Activated CD8-positive, alpha-beta memory T cell treated with anti-CD3 and anti-CD28 coated beads, Interleukin-2, amount 50 U/mL, for 48 hours (primary cell): Measurements from ENCODE around the gene IL1R1.

Experiments
- DNase-seq: peaks from one replicate; pipeline ENCODE4 v3.0.0-alpha.2; 2020

IL1R1 gene

DNA sequence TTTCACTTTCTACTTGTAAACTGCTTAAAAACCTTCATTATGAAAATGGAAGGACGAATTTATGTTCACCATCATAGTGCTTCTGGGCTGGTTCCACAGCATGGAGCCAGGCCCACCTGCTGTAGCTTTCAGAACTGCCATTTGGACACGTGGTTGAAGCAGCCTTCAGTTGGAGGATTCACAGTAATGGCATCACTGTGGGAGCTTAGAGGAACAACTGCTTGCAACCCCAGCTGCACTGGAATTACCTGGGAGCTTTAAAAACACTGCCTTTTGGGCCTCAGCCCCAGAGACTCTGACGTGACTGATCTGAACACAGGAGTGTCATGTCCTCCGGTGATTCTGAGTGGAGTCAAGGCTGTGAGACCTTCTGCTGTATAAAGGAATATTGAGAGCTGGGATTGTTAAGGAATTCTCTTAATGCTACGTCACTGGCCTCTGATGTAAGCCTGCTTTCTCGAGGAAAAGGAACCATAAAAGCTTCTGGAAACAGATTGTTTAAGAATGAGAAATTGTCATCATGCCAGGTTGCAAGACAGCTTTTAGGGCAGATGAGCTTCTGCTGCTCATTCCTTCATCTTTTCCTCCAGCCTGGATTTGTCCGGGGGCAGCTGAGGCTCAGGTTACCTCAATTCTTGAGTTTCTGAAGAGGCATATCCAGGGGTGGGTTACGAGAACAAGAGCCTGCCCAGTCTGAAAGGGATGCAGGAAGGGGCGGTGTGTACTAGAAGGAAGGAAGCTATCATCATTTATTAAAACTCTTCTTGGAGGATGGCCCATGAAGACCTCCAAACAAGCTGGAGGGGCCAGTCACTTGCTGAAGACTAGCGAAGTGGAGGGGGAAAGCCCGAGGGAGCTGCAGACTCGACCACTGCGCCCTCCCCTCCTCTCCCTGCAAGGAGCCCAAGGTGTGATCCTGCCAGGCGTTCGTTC, 1.3 kb upstream of the IL1R1 start:
- DNase-seq: no peak

DNA sequence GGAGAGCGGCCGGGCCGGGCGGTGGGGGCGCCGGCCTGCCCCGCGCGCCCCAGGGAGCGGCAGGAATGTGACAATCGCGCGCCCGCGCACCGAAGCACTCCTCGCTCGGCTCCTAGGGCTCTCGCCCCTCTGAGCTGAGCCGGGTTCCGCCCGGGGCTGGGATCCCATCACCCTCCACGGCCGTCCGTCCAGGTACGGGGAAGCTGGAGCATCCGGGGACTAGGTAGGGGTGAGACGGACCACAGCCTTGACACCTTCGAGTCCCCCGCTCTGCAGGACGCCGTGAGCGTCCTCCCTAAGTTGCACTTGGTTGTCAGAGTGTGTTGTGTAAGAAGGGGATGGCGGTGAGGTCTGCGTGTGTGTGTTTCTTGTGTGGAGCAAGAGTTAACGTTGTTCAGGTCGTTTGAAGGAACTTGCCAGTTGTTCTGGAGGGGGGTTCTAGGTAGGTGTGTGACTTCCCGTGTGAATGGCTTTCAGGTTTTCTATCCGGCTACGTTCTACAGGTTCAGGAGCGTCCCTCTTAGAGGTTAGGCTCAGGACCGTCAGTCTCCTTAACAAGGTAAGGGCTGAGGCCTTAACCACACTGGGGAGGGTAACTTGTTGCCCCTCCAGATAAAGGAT, 393 bp downstream of the IL1R1 start:
- DNase-seq: no peak

DNA sequence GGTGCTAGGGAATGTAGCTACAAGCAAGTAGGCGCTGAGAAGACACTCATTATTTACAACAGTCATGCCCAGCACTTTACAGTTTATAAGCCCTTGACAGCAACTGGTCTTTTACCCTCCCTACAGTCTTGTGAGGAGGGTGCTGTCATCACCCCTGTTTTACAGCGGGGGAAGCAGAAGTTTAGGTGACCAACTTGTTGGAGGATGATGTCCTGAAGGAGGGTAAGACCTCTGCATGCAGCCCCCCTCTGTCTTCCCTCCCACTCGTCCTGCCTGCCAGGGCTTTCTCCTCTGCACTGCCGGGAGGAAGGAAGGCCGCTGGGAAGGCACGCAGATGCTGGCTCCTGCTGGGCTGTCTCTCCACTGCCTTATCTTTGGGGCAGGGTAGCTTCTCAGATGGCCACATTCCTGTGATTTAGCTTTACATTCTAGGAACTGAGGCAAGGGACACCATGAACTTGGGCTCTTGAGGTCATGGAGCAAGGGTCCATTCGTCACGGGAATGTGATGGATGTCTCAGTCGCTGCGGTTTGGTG, 972 bp downstream of the IL1R1 start:
- DNase-seq: no peak

DNA sequence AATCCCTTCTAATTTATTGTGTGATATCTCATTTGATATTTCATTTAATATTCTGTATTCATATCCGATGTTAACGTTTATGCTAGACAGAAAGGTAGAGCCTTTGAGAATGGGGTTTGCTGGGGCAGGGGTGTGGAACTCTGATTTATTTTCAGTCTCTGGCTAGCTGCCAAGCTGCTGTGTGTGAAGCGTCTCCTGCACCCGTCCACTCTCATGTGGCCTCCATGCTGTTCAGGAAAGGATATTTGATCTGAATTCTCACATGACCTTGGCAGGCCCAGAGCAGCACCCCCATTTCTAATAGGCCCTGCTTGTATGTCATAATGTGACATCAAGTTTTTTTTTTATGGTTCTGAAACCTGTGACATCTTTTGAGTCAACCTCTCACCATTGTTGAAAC, 1.6 kb downstream of the IL1R1 start:
- no peak for DNase-seq

DNA sequence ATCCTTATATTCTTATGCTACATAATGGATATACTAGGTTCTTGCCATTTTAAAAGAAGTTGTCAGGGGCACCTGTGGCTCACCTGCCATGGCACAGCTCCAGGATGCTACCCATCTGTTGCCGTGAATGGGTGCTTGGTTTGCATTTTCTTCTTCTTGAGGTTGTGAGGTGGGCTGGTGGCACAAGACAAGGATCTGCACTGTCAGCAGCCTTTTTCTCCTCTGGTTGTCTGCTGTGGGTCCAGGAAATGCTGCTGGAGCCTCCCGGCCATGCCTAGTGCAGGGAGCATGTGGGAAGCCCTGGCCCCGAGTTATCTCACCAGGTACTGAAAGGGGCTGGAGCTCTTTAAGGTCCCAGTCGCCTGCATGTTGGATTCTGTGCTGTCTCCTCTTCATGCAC, 2.6 kb downstream of the IL1R1 start:
- DNase-seq: no peak

DNA sequence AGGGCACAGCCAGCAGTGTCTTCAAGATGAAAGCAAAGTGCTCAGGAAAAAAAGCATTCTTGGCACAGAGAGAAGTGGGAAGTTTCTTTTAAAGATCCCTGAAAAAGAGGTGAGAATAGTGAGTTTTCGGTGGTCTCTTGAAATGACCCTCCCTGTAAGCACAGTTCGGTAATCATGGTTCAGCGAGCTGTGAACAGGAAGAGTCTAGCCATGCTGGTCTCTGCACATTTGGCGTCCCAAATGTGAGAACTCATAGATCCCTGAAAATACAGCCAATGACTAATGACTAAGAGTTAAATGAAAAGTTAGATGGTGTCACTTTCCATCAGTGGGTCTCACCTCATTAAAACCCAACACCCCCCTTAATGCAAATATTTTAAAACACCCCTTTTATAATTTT, 3.4 kb downstream of the IL1R1 start:
- DNase-seq: no peak

DNA sequence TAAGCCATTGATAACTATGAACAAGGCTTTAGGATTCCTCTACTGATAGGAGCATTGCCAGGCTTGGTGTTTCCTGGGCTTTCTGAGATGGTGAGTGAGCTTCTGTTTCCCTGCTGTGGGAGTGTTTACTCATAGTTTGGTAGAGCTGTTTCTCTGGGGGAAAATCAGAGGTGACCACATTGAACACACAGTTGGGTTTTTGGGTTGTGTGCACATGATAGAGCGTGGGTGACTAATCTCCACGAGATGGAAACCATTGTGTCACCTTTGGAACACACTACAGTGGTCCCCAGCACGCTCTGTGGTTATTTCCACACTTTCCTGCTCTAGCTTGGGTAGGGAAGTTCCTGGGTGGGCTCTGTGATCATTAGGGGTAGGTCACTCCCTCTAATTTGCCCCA, 5.4 kb downstream of the IL1R1 start:
- DNase-seq: no peak

DNA sequence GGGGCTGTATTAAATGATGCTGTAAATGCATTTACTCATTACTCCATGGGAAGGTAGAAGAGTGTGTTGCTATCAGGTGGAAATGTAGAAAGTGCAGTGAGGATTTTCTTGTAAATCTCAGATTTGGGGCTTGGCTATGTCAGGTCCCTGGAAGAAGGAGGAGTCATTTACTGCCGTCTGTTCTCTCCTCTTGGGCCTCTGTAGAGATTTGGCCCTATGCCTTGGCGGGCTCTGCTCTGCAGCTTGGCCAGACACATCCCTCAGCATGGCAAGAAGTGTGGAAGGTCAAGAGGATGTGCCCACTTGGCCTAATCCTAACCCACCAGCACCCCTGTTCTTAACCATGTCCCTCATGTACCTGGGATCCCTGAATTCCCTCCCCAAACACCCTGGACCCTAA, 6.7 kb downstream of the IL1R1 start:
- no peak for DNase-seq

DNA sequence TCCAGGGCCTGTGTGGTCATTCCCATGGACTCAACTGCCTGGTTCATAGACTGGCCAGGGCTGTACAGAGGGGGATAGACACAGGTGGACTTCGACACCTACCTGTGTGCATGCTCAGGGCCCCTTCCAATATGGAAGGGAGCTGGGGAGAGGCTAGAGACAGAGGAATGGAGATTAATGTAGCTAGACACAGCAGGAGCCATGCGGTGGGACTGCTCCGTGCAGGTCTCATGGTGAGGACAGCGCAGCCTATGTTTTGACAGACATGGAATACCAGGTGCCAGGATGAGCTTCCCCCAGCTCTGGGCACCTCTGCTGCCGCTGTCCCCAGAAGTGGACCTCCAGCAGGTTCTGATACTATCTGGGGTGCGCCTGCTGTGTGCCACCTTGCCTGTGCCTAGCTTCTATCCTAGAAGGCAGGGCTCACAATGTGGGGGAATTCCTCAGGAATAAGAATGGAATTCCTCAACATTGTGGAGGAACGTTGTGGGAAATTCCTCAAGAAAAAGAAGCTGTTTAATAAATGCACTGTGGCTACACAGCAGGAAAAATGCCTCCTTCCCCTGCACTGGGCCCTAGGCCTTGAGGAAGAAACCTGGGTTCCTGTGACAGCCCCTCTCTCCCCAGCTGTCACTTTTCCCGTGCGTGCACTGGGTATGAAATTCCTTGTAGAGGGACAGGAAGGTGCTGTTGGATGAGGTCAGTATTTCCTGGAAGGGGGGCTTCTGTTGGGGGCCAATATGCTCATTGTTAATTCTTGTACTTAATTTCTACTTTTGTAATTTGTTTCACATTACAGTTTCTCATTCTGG, 7.3 kb downstream of the IL1R1 start:
- no peak for DNase-seq

DNA sequence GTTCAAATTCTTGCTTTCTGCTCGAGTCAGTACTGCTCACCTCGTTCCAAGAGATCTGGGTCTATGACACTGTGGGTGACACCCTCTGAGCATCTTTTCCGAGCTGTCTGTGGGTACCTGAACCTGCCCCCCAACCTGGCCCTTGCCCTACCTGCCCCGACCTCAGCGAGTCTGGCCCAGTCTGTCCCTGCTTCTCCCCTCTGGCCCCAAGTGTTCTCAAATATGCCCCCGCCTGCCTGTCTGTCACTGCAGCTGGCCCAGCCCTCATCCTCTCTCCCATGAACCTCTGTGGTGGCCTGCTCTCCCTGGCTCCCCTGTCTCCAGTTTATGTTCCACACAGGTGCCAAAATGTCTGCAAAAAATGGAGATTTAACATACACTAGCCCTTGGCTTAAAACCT, 11.8 kb downstream of the IL1R1 start:
- DNase-seq: no peak

DNA sequence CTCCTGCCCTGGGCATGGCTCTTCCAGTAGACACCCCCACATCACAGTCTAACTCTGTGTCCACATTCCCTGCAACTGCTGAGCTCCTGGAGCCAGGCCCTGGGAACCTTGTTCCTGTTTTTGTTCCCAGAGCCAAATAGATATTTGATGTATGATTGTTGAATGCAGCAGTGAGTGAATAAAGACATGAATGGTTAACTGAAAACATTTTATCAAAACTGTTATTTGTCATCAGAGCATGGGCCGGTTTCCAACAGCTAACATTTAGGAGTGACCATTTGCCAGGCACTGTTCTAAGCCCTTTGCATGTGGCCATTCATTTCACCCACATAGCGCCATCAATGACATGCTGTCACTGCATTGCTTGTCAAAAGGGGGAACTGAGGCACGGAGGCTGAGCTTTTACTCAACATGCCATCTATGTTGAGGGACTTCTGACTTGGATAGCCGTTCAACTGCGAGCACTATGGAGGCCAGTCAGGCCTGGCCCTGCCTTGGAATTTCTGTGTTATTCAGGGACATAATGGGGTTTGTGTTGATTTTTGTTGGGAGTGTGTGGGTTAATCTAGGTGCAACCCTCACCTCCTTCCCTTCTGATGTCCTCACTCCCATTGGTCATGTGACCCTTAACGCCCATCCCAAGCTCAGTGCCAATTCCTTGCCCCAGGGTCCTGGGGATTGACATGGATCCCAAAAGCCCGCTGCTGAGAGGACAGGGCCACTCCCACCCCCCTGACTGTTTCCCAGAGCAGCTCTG, 12.6 kb downstream of the IL1R1 start:
- no peak for DNase-seq

DNA sequence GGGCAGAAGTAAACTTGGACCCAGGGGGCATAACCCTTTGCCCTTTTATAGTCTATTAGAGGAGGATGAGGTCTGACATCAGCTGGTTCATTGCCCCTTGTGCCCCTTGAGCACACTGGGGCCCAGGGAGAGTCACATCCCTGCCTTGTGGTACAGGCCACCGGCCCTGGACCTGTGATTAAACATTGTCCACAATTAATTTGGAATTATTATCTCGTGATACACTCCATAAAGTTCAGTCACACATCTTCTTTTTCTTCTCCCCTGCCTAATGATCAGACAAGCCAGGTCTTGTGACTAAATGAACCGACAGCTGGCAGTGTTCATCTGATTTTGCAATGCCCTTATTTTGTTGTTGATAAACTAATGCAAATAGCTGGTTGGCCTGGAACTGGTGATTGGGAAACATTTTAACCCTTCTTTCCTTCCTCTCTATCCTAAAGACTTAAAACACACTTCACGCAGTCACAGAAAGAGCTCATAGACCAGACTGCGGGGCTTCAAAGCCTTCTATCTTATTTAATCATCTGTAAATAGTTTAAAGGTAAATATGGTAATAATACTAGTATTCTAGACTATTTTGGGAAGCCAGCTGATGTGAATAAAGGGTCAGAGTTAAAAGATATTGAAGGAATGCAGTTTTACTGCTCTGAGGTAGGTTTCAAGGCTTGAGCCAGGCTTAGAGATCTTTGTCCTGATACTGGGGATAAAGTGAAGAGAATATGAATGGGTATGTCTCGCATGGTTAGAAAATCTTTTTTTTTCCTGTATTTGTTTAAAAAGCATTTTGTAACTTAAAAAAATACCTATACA, 13.4 kb downstream of the IL1R1 start:
- no peak for DNase-seq

DNA sequence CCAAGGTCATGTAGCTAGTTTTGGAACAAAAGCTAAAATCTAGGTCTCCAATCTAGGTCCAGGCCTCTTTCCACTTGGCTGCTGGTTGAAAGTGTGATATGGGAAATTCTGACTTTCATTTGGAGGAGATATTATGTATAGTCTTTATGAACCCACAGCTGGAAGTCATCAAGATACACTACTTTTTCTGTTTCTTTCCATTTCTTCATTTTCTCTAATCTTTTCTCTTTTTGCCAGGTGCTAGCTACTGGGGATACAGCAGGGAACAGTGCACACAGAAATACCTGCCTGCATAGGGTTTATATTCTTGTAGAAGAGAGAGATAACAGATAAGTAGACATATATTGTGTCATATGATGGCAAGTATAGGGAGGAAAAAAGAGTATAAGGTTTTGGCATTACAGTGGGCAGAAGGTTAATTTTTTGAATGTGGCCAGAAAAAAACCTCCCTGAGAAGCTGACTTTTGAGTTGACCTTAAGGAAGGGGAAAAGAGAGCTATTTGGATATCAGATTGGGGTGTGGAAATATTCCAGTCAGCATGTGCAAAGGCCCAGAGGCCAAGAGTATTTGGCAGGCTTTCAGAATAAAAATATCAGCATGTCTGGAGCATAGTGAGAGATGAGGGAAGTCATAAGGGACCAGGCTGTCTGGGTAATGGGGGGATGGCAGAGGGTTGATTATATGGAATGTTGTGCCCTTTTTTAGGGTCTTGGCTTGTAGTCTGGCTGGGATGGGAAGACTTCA, 15.6 kb downstream of the IL1R1 start:
- no peak for DNase-seq

DNA sequence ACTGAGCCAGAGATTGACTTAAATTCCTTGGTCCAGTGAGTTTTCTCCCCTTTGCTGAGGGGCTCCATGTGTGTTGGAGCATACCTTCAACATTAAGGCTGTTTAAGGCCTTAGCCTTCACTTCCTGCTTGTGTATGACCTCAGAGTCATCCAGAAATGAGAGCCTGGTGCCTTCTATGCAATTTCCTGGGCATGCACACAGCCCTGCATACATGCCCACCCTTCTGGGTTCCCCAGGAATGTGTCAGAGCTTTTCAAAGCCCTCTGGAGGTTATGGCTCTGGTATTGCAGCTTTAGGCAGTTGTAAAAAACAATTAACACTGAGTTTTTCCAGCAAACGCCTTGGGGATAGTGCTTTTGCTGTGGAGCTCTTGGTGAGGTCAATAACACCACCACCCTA, 16.7 kb downstream of the IL1R1 start:
- no peak for DNase-seq

DNA sequence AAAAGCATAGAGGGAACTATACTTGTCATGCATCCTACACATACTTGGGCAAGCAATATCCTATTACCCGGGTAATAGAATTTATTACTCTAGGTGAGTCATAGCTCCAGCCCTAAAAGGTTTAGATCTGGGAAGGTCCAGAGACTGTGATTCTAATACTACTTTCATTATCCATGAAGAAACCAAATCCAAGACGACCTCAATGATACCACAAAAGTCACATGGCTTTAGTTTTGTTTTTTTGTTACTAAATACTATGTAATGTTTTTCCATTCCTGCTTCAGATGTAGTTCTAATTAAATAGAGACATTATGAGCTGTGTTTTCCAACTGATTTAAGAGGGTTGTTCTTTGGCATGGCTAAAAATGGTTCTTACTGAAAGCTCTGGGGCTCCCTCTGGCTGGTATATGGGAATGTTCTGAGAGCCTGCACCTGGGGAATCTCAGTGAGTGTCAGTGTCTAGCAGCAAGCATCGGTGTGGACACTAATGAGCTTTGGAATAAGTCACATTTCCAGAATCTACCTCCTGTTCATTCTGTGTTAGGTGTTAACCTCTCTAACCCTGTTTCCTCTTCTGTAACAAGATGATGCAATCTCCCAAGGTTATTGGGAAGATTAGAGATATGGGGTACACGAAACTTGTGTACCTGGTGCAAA, 23.8 kb downstream of the IL1R1 start:
- no peak for DNase-seq

DNA sequence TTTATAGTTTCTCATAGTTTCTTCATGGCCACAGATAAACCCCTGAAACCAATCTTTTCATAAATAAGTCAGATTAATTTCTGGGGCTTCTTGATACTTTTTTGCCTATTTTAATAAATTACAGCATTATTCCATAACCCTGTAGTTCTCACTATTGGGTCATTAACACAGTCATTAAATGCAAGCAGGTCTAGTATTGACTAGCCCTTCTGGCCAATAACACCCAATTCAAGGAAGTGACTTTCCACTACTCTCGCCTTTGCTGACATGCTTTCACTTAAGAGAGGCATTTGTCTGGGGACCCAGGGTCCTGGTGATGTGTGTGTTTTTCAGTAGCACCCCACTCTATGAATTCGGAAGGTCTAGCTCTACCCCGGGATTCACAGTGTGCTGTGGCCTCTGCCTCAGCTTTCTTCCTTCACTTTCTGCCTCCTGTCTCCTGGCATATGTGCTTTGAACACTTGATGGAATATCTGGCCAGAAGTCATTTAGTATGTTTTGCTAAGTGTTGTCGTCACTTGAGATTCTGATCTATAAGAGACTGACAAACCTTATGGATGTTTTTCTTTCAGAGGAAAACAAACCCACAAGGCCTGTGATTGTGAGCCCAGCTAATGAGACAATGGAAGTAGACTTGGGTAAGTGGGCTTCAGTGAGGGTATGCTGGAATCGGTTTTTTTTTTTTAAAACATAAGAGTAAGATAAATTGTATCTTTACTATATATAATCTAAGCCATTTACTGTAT, 25.7 kb downstream of the IL1R1 start:
- no peak for DNase-seq

DNA sequence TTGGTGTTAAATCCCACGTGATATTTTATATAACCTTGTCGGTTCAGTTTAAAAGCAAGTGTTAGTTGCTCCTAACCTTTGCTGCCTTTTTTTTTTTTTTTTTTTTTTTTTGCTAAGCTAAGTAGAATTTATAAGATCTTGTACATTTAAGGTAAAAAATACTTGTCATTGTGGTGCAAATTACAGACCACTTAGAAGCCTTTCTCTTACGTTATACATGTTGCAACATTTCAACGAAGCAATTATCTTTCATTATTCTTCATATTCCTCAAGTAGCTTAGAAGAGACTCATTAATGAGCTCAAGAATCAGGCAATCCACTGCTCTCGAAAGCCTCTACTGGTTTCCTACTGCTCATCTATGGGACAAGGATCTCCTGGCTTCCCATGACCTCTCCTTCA, 29.4 kb downstream of the IL1R1 start:
- DNase-seq: no peak

DNA sequence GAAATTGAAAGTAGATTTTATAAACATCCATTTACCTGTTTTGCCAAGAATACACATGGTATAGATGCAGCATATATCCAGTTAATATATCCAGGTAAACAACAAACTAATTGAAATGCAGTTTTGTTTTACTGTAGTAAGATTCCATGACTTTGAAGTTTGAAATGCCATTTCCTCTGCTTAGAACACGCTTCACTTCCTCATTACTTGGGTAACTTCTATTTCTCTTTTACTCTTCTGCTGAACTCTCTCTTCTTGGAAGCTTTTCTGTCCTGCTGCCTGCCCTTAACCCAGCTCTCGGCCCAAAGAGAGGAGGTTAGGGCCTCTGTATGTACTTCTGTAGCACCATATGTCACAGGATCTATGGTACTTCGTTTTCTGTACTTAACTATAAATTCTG, 30.2 kb downstream of the IL1R1 start:
- no peak for DNase-seq

DNA sequence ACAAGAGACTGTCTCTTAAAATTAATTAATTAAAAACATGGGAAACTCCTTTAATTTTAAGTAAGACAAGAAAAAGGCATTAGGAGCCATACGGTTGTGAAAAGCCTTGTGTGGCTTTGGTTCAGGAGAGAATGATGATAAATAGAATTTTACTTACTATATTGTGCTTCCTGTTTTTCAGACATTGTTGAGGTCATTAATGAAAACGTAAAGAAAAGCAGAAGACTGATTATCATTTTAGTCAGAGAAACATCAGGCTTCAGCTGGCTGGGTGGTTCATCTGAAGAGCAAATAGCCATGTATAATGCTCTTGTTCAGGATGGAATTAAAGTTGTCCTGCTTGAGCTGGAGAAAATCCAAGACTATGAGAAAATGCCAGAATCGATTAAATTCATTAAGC, 33.6 kb downstream of the IL1R1 start:
- no peak for DNase-seq
